Natural killer cell (primary cell): ENCODE data around the gene ARL8A. TPM values are rescaled to one million over a fixed set of nuclear protein-coding genes. Genes with fewer than 3 reads are reported as not detected.
"Not testable (repeated sequence)": the region's sequence is repeated elsewhere in the genome, so short reads cannot be mapped to it uniquely, and the experiment has no call there.

Experiments
- ATAC-seq, 3 donors: fragments of 150-1000 bp in 2 of 3; fragments of 200-7000 bp in 1 of 3; cut with Tn5 transposase; 1 replicate in 1 of 3; 2 replicates in 2 of 3; pipeline ENCODE4 v1.10.0; 2021; ENCODE audit warnings: mild to moderate bottlenecking in 2 of 3, moderate library complexity in 2 of 3
- DNase-seq, 2 donors: peaks; one replicate each; pipeline versions ENCODE4 v3.0.0 to v3.0.0-alpha.2; 2013 to 2021; ENCODE audit warnings: mixed read lengths in 1 of 2
- H3K27ac ChIP-seq: one replicate; pipeline ENCODE4 v1.5.1; 2013; ENCODE audit warnings: mild to moderate bottlenecking, low read length
- H3K27me3 ChIP-seq: one replicate; pipeline ENCODE4 v1.6.1; 2013; ENCODE audit warnings: low read length; ENCODE audit not compliant: control insufficient read depth, insufficient read depth
- H3K36me3 ChIP-seq: one replicate; pipeline ENCODE4 v1.6.1; 2013; ENCODE audit warnings: low read length; ENCODE audit not compliant: control insufficient read depth, insufficient read depth
- H3K4me1 ChIP-seq: one replicate; pipeline ENCODE4 v1.6.1; 2013; ENCODE audit warnings: low read length; ENCODE audit not compliant: control insufficient read depth, insufficient read depth
- H3K4me3 ChIP-seq: one replicate; pipeline ENCODE4 v1.5.1; 2013; ENCODE audit warnings: low read length
- H3K9me3 ChIP-seq: one replicate; pipeline ENCODE4 v1.6.1; 2013; ENCODE audit warnings: low read length; ENCODE audit not compliant: control insufficient read depth, insufficient read depth
- H3K27ac Mint-ChIP-seq, 2 donors: one replicate each; pipeline ENCODE4 v1.8.0; 2022; ENCODE audit warnings: mild to moderate bottlenecking in 2 of 2, mixed read lengths in 2 of 2, moderate library complexity in 1 of 2
- H3K27me3 Mint-ChIP-seq, 2 donors: one replicate each; pipeline ENCODE4 v1.8.0; 2022; ENCODE audit warnings: low read depth in 2 of 2, mixed read lengths in 2 of 2
- H3K36me3 Mint-ChIP-seq: one replicate; pipeline ENCODE4 v1.8.0; 2022; ENCODE audit warnings: mixed read lengths
- H3K4me1 Mint-ChIP-seq, 2 donors: one replicate each; pipeline ENCODE4 v1.8.0; 2022; ENCODE audit warnings: mixed read lengths in 2 of 2
- H3K4me3 Mint-ChIP-seq: one replicate; pipeline ENCODE4 v1.8.0; 2022; ENCODE audit warnings: mild to moderate bottlenecking, moderate library complexity, mixed read lengths
- H3K9me3 Mint-ChIP-seq, 2 donors: one replicate each; pipeline ENCODE4 v1.8.0; 2022; ENCODE audit warnings: mixed read lengths in 2 of 2
- WGBS: methylation state at CpG from one replicate; pipeline ENCODE4 v1.1.7; 2013; ENCODE audit warnings: missing lambda C conversion rate; ENCODE audit not compliant: insufficient coverage; 5-methylcytosine and 5-hydroxymethylcytosine counted together
- intact Hi-C: fragments of 100-400 bp; cut with micrococcal nuclease; formaldehyde crosslinking; loops from one replicate; pipeline ENCODE4 v1.14.2; 2022
- total RNA-seq, 4 donors: library from RNA; stranded (reverse); fragments of 120-200 nt in 1 of 4; gene quantifications; one replicate each; pipeline versions ENCODE4 v1.2.3 to v1.2.4, GENCODE V29; 2013 to 2022
- TF ChIP-seq, protein P1 (sequence below): fragments of 200-600 bp; IDR thresholded peaks from one replicate; pipeline ENCODE4 v1.8.0; 2022; ENCODE audit warnings: antibody characterized with exemption

ARL8A gene
- total RNA-seq, 3 donors from 2014 or later (not counting 1 experiment from before 2014, with no cell fraction given), result 109 to 120 (median 109) TPM

DNA sequence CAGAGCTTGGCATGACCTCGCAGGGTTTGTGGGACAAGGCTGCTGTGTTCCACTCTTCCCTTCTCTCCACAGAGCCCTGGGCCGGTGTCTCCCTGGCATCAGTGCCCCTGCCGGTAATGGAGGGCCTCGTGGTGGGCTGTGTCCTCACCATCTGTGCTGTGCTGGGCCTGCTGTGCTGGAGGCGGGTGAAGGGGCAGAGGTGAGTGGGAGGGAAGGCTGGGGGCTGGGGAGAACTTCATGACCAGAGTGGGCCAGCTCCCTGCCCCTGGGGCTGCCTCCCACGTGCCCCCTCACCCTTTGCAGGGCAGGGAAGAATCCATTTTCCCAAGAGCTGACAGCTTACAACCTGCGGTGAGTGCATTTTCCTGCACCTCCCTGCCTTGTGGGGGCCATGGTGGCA, 37.0 kb upstream of the ARL8A start:
- no peaks in the 10 kb centered on the region for H3K36me3 ChIP-seq
- Mint-ChIP-seq H3K4me3 (no peak overlapping the region), H3K36me3 (no peaks in the 10 kb centered on the region), H3K27me3 (peaks cover 0 to 6% of the 10 kb centered on the region in 2 donors), H3K9me3 (no peaks in the 10 kb centered on the region), H3K27ac (no peak overlapping the region), H3K4me1 (peaks cover 0 to 15% of the 10 kb centered on the region in 2 donors)
- no peak for ATAC-seq
- TF ChIP-seq, protein P1, sequence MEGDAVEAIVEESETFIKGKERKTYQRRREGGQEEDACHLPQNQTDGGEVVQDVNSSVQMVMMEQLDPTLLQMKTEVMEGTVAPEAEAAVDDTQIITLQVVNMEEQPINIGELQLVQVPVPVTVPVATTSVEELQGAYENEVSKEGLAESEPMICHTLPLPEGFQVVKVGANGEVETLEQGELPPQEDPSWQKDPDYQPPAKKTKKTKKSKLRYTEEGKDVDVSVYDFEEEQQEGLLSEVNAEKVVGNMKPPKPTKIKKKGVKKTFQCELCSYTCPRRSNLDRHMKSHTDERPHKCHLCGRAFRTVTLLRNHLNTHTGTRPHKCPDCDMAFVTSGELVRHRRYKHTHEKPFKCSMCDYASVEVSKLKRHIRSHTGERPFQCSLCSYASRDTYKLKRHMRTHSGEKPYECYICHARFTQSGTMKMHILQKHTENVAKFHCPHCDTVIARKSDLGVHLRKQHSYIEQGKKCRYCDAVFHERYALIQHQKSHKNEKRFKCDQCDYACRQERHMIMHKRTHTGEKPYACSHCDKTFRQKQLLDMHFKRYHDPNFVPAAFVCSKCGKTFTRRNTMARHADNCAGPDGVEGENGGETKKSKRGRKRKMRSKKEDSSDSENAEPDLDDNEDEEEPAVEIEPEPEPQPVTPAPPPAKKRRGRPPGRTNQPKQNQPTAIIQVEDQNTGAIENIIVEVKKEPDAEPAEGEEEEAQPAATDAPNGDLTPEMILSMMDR, result no peak
- intact Hi-C loops, result no loop called here
- H3K4me1 ChIP-seq, result peaks cover 7% of the 10 kb centered on the region
- H3K27me3 ChIP-seq, result no peaks in the 10 kb centered on the region
- no peaks in the 10 kb centered on the region for H3K9me3 ChIP-seq
- H3K4me3 ChIP-seq, result no peak overlapping the region
- no peak overlapping the region for H3K27ac ChIP-seq
- WGBS, result 89% methylated on average over 7 of the region's 7 CpGs
- DNase-seq, result no peak

DNA sequence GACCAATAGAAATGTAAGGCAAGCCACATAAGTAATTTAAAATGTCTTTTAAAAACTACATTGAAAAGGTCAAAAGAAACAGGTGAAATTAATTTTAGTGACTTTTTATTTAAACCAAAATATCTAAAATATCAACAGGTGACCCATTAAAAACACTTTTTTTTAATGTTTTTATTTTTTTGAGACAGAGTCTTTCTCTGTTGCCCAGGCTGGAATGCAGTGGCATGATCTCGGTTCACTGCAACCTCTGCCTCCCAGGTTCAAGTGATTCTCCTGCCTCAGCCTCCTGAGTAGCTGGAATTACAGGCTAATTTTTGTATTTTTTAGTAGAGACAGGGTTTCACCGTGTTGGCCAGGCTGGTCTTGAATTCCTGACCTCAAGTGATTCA, 36.2 kb upstream of the ARL8A start:
- H3K27me3 ChIP-seq, H3K4me1 ChIP-seq, H3K27me3 Mint-ChIP-seq, intact Hi-C loops, H3K4me3 Mint-ChIP-seq, ATAC-seq, H3K36me3 ChIP-seq, H3K27ac Mint-ChIP-seq, H3K4me3 ChIP-seq, H3K9me3 Mint-ChIP-seq, H3K9me3 ChIP-seq, DNase-seq, H3K36me3 Mint-ChIP-seq, H3K27ac ChIP-seq: not testable (repeated sequence)
- WGBS, result 88% methylated on average over 2 of the region's 2 CpGs
- peaks cover 0 to 15% of the 10 kb centered on the region in 2 donors for H3K4me1 Mint-ChIP-seq

DNA sequence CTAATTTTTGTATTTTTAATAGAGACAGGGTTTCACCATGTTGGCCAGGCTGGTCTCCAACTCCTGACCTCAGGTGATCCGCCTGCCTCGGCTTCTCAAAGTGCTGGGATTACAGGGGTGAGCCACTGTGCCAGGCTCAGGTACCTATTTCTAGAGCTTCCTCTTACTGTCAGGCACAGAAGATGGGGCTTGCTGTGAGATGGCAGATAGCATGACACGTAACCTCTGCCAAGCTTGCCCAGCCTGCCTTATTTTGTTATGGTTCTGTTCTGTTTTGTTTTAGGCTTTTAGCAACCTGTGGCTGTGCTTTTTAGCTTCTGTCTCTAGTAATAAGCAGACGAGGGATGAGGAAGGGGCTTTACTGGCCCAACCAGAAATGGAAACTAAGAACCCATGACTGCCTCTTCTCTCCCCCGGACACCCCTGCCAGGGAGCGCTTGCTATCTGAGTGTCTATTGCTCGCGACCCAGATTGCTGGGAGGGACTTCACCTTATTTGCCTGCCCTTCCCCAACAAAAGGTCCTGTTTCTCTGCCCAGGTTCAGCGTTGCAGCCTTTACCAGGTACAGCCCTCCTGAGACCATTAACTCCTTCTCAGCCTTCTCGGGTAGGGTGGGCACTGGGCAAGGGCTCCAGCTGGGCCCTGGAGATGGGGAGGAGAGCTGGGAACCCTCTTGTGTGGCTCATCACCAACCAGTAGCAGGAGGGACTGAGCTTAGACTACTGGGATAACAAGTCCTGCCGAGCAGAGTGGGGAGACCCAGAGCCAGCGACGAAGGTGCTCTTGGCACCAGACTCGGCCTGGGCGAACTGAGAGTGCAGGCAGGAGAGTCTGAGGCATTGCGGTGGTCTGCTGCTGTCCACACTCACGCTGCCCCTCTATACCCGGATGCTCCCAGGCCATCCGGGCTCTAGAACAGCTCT, 35.6 kb upstream of the ARL8A start:
- H3K4me3 ChIP-seq, result no peak overlapping the region
- intact Hi-C loops, result no loop called here
- Mint-ChIP-seq H3K4me1 (peaks cover 0 to 15% of the 10 kb centered on the region in 2 donors), H3K4me3 (no peak overlapping the region), H3K9me3 (no peaks in the 10 kb centered on the region), H3K27me3 (peaks cover 0 to 6% of the 10 kb centered on the region in 2 donors), H3K36me3 (no peaks in the 10 kb centered on the region), H3K27ac (no peak overlapping the region)
- no peaks in the 10 kb centered on the region for H3K9me3 ChIP-seq
- DNase-seq, result no peak
- H3K36me3 ChIP-seq, result no peaks in the 10 kb centered on the region
- ATAC-seq, result no peak
- H3K27me3 ChIP-seq, result no peaks in the 10 kb centered on the region
- TF ChIP-seq, protein P1, result no peak
- H3K27ac ChIP-seq, result no peak overlapping the region
- WGBS, result 84% methylated on average over 19 of the region's 19 CpGs
- H3K4me1 ChIP-seq, result peaks cover 7% of the 10 kb centered on the region

DNA sequence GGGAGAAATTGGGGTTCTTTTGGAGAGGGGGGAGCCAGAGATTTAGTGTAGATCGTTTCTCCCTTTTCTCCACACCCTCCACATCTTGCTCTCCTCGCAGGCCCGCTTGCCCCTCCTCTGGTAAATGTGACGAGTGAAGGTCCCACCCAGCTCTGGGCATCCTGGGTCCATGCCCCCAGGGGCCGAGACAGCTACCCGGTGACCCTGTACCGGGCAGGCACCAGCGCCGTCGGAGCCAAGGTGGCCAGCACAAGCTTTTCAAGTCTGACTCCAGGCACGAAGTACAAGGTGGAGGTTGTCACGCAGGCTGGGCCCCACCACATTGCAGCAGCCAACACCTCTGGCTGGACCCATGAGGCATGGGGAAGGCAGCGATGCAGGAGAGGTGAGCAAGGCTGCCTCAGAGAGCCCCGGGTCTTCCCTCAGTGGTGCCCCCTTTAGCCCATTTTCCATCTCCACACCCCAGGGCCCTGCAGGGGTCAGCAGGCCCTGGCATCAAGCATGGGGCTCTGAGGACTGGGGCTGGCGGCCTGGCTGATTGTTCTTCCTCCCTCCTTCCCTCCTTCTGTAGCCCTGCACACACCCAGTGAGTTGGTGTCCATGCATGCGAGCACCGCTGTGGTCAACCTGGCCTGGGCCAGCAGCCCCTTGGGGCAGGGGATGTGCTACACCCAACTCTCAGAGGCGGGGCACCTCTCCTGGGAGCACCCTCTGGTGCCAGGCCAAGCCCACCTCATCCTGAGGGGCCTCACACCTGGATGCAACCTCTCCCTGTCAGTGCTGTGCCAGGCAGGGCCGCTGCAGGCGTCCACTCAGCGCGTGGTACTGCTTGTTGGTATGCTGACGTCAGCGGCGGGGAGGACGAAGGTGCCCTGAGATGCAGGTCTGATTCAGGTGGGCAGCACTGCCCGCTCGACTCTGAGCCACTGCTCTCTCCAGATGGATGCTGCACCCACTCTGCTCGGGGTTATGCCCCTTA, 32.7 kb upstream of the ARL8A start:
- no peak overlapping the region for H3K27ac Mint-ChIP-seq
- ATAC-seq, result no peak
- H3K36me3 Mint-ChIP-seq, result no peaks in the 10 kb centered on the region
- H3K4me3 Mint-ChIP-seq, result no peak overlapping the region
- Histone ChIP-seq H3K4me3 (no peak overlapping the region), H3K9me3 (no peaks in the 10 kb centered on the region), H3K27ac (no peak overlapping the region), H3K4me1 (no peaks in the 10 kb centered on the region), H3K36me3 (no peaks in the 10 kb centered on the region), H3K27me3 (no peaks in the 10 kb centered on the region)
- TF ChIP-seq, protein P1, result no peak
- no peaks in the 10 kb centered on the region for H3K4me1 Mint-ChIP-seq
- intact Hi-C loops, result no loop called here
- DNase-seq, result no peak
- no peaks in the 10 kb centered on the region for H3K9me3 Mint-ChIP-seq
- no peaks in the 10 kb centered on the region for H3K27me3 Mint-ChIP-seq
- 92% methylated on average over 29 of the region's 29 CpGs for WGBS
